Spleen (tissue), 7 donors: ENCODE results near the gene GPC3.

Experiments
- POLR2A ChIP-seq, 3 donors: fragments of 450-650 bp; IDR thresholded peaks; one replicate each; pipeline ENCODE4 v1.5.1; 2017; ENCODE audit warnings: antibody characterized with exemption in 3 of 3, mild to moderate bottlenecking in 1 of 3
- POLR2AphosphoS5 ChIP-seq, 3 donors: sonication (generic); formaldehyde crosslinking; IDR thresholded peaks; one replicate each; pipeline ENCODE4 v1.5.1; 2017; ENCODE audit warnings: antibody characterized with exemption in 3 of 3
- TF ChIP-seq, protein P1 (sequence below), 11 experiments: fragments of 200-600 bp in 7 of 11; fragments of 450-650 bp in 4 of 11; sonication (generic) in 4 of 11; IDR thresholded peaks in 8 of 11; conservative IDR thresholded peaks in 3 of 11; 1 replicate in 7 of 11; 2 replicates in 4 of 11; pipeline versions ENCODE4 v1.4.0 to v1.8.0; 2016 to 2021; ENCODE audit warnings: antibody characterized with exemption in 11 of 11, inconsistent platforms in 4 of 11, mild to moderate bottlenecking in 1 of 11
- donor health status: DM: no; HTN: no; CAD: no; lungs with moderate emphysema.
- donor health status: DM: no; HTN: no; CAD: no.
- donor health status: DM: no; HTN: no; CAD: no.

DNA sequence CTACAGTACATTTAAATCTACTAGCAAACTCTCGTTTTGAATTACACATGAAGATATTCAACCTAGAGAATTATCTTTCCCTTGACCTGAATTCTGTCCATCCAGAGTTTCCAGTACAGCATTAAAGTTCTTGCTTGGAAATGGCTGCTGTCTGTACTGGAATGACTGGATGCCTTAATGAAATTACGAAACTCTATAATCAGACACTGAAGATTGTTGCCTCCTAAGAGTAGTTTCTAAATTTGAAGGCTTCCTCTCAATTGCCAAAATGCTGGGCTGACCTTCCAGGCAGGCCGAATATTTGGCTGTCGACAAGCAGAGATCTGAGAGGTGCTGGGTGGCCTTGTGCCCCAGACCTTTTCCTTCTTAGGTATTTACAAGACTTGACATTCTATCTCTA is 355.0 kb downstream of the GPC3 start:
- TF ChIP-seq POLR2AphosphoS5 (IDR thresholded peaks at IDR 0.05) (no peak), POLR2A (IDR thresholded peaks at IDR 0.05) (no peak)
- TF ChIP-seq, protein P1, sequence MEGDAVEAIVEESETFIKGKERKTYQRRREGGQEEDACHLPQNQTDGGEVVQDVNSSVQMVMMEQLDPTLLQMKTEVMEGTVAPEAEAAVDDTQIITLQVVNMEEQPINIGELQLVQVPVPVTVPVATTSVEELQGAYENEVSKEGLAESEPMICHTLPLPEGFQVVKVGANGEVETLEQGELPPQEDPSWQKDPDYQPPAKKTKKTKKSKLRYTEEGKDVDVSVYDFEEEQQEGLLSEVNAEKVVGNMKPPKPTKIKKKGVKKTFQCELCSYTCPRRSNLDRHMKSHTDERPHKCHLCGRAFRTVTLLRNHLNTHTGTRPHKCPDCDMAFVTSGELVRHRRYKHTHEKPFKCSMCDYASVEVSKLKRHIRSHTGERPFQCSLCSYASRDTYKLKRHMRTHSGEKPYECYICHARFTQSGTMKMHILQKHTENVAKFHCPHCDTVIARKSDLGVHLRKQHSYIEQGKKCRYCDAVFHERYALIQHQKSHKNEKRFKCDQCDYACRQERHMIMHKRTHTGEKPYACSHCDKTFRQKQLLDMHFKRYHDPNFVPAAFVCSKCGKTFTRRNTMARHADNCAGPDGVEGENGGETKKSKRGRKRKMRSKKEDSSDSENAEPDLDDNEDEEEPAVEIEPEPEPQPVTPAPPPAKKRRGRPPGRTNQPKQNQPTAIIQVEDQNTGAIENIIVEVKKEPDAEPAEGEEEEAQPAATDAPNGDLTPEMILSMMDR (IDR thresholded peaks at IDR 0.05 in 8 of 11, conservative IDR thresholded peaks at IDR 0.05 in 3 of 11), result no peak
